Endothelial cell of umbilical vein (primary cell): ENCODE measurements around the gene PI4K2B. TPM values are rescaled to one million over a fixed set of nuclear protein-coding genes. Genes with fewer than 3 reads are reported as not detected.

Experiments used
- BruUV-seq: library from RNA; stranded (reverse); fragments of 400-500 nt; replicated peaks from 2 replicates; lab custom pipeline; 2021; lab: Mats Ljungman, UMichigan
- CTCF ChIA-PET: fragments of 300-600, 350-600 bp; sonication (Branson Sonifier 250); formaldehyde crosslinking; loops from one replicate; lab custom pipeline; 2021; ENCODE audit warnings: antibody characterized with exemption, inconsistent platforms; lab: Charles Lee
- POLR2A ChIA-PET: fragments of 300-600, 350-600 bp; sonication (Branson Sonifier 250); formaldehyde crosslinking; loops from one replicate; lab custom pipeline; 2021; ENCODE audit warnings: antibody characterized with exemption, inconsistent platforms; lab: Charles Lee
- DNase-seq: peaks from one replicate; pipeline ENCODE4 v3.0.0-alpha.2; 2011; ENCODE audit warnings: low read depth, low spot score
- FAIRE-seq: peaks from 2 replicates; lab custom pipeline; 2011; peaks lifted over from hg19 to GRCh38; lab: Jason Lieb, UNC
- H2AFZ ChIP-seq: 2 replicates; pipeline ENCODE4 v1.6.0; 2012; ENCODE audit warnings: low read depth, low read length, control low read depth, inconsistent platforms
- H3K27ac ChIP-seq: 2 replicates; pipeline ENCODE4 v1.5.1; 2011; ENCODE audit warnings: low read depth, mild to moderate bottlenecking, control low read depth, low read length, moderate library complexity; ENCODE audit not compliant: insufficient read depth
- H3K27me3 ChIP-seq, 2 experiments: 2 replicates each; pipeline versions ENCODE4 v1.6.0 to v1.6.1; 2011; ENCODE audit warnings: low read length in 2 of 2, mixed read lengths in 1 of 2; ENCODE audit not compliant: control insufficient read depth in 2 of 2, insufficient read depth in 2 of 2
- H3K36me3 ChIP-seq, 2 experiments: 2 replicates in 1 of 2; 3 replicates in 1 of 2; pipeline ENCODE4 v1.5.1; 2011; ENCODE audit warnings: low read length in 2 of 2, mild to moderate bottlenecking in 1 of 2, moderate library complexity in 1 of 2; ENCODE audit not compliant: control insufficient read depth in 2 of 2, insufficient read depth in 2 of 2; ENCODE audit errors: extremely low read depth in 1 of 2
- H3K4me1 ChIP-seq: 3 replicates; pipeline ENCODE4 v1.5.1; 2011; ENCODE audit warnings: mild to moderate bottlenecking, low read length; ENCODE audit not compliant: control insufficient read depth, insufficient read depth; ENCODE audit errors: extremely low read depth
- H3K4me2 ChIP-seq: 2 replicates; pipeline ENCODE4 v1.6.1; 2011; ENCODE audit warnings: low read length, control low read depth, mixed read lengths; ENCODE audit not compliant: insufficient read depth
- H3K4me3 ChIP-seq, 3 experiments: fragments of 200-600 bp in 1 of 3; sonication (generic), shearing (Covaris generic) in 1 of 3; replicated peaks in 1 of 3; 2 replicates each; pipeline ENCODE4 v1.5.1; 2011 to 2016; ENCODE audit warnings: control low read depth in 3 of 3, low read length in 3 of 3, mild to moderate bottlenecking in 2 of 3, inconsistent platforms in 1 of 3, low read depth in 1 of 3, moderate library complexity in 1 of 3; ENCODE audit not compliant: insufficient read depth in 1 of 3
- H3K79me2 ChIP-seq: 2 replicates; pipeline ENCODE4 v1.6.0; 2012; ENCODE audit warnings: low read length, inconsistent platforms; ENCODE audit not compliant: control insufficient read depth, insufficient read depth
- H3K9ac ChIP-seq: replicated peaks from 2 replicates; pipeline ENCODE3; 2011; ENCODE audit warnings: low read length, control low read depth; ENCODE audit not compliant: insufficient read depth; ENCODE audit errors: extremely low read depth
- H3K9me1 ChIP-seq: replicated peaks from 3 replicates; pipeline ENCODE4 v1.6.0; 2011; ENCODE audit warnings: mild to moderate bottlenecking, low read length; ENCODE audit not compliant: control insufficient read depth, insufficient read depth; ENCODE audit errors: extremely low read depth
- H3K9me3 ChIP-seq: replicated peaks from 2 replicates; pipeline ENCODE4 v1.5.1; 2012; ENCODE audit warnings: low read length, inconsistent platforms; ENCODE audit not compliant: control insufficient read depth, insufficient read depth
- H4K20me1 ChIP-seq: replicated peaks from 2 replicates; pipeline ENCODE3; 2011; ENCODE audit warnings: mild to moderate bottlenecking, low read length; ENCODE audit not compliant: control insufficient read depth, insufficient read depth; ENCODE audit errors: extremely low read depth
- EZH2 ChIP-seq: IDR thresholded peaks from 2 replicates; pipeline ENCODE4 v1.6.1; 2012; ENCODE audit warnings: borderline replicate concordance, low read depth, mild to moderate bottlenecking, moderate library complexity, low read length, inconsistent platforms; ENCODE audit not compliant: severe bottlenecking
- FOS ChIP-seq: IDR thresholded peaks from 2 replicates; pipeline ENCODE4 v1.6.1; 2011; ENCODE audit warnings: mild to moderate bottlenecking, low read length, moderate library complexity, borderline replicate concordance; ENCODE audit not compliant: insufficient read depth
- GATA2 ChIP-seq: IDR thresholded peaks from 2 replicates; pipeline ENCODE4 v1.7.0; 2011; ENCODE audit warnings: low read depth, mild to moderate bottlenecking, moderate library complexity, mixed read lengths, low read length; ENCODE audit not compliant: insufficient read length, insufficient read depth
- JUN ChIP-seq: IDR thresholded peaks from 2 replicates; pipeline ENCODE4 v1.6.1; 2011; ENCODE audit warnings: borderline replicate concordance, low read depth; ENCODE audit not compliant: insufficient read length, insufficient read depth
- MAX ChIP-seq: IDR thresholded peaks from 2 replicates; pipeline ENCODE4 v1.6.1; 2011; ENCODE audit not compliant: insufficient read depth, insufficient read length
- MYC ChIP-seq: IDR thresholded peaks from one replicate; pipeline ENCODE4 v1.6.1; 2011; ENCODE audit warnings: mild to moderate bottlenecking, low read depth, low read length
- POLR2A ChIP-seq: IDR thresholded peaks from 2 replicates; pipeline ENCODE4 v1.6.1; 2012; ENCODE audit warnings: low read depth, mild to moderate bottlenecking, control low read depth, low read length
- POLR2AphosphoS5 ChIP-seq: IDR thresholded peaks from 2 replicates; pipeline ENCODE4 v1.6.1; 2012; ENCODE audit warnings: low read depth, mild to moderate bottlenecking, control low read depth, low read length, moderate library complexity; ENCODE audit not compliant: insufficient read depth
- dilution Hi-C: fragments of 300-500 bp; cut with MboI; formaldehyde crosslinking; loops from one replicate; pipeline ENCODE4 v1.15.0; 2019; ENCODE audit warnings: low sequenced_read_pairs; ENCODE audit not compliant: extremely low pct_ligation_motif_present
- intact Hi-C: fragments of 100-400 bp; cut with micrococcal nuclease; formaldehyde crosslinking; loops from one replicate; pipeline ENCODE4 v1.10.0; 2022
- polyA plus RNA-seq, 4 experiments: library from polyadenylated mRNA; depleted of rRNA in 3 of 4; stranded (reverse) in 3 of 4; unstranded in 1 of 4; fragments of >200 nt; gene quantifications; 2 replicates each; pipeline versions ENCODE4 v1.2.1 to v1.2.3, GENCODE V29; 2011 to 2012; ENCODE audit warnings: missing spikeins in 1 of 4
- total RNA-seq: library from RNA; stranded (reverse); gene quantifications from 2 replicates; pipeline ENCODE4 v1.2.3, GENCODE V29; 2021
- TF ChIP-seq, protein P1 (sequence below), 2 donors: IDR thresholded peaks; 1 replicate in 1 of 2; 2 replicates in 1 of 2; pipeline ENCODE4 v1.5.1; 2011; ENCODE audit warnings: low read length in 2 of 2, mild to moderate bottlenecking in 2 of 2, moderate library complexity in 2 of 2, control low read depth in 1 of 2, inconsistent platforms in 1 of 2, low read depth in 1 of 2; ENCODE audit not compliant: insufficient read depth in 1 of 2; ENCODE audit errors: extremely low read depth in 1 of 2

Gene PI4K2B
- total and polyA plus RNA-seq, 2 donors (not counting 3 experiments of a cell fraction or from before 2014, with no cell fraction given) = 3.5 to 19.3 TPM

DNA sequence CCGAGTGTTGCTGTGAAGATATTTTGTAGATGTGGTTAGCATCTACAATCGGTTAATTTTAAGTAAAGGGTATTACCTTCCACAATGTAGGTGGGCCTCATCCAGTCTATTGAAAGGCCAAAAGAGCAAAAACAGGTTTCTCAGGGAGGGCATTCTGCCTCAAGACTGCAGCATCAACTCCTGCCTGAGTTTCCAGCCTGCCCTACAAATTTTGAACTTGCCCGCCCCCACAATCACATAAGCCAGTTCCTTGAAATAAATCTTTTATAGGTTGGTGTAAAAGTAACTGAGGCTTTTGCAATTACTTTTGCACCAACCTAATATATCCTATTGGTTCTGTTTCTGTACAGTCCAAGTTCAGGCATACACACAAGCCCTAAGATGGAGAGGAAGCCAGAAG is 22.1 kb upstream of the PI4K2B start:
- H3K27me3 ChIP-seq = peaks cover 3 to 12% of the 10 kb centered on the region in 2 experiments
- no peak overlapping the region for H2AFZ ChIP-seq
- no peaks in the 10 kb centered on the region for H3K9me1 ChIP-seq
- intact Hi-C loops = no loop called here
- no peak overlapping the region for H3K4me3 ChIP-seq
- H3K79me2 ChIP-seq = no peaks in the 10 kb centered on the region
- no peaks in the 10 kb centered on the region for H3K9me3 ChIP-seq
- DNase-seq (no peak), FAIRE-seq (no peak)
- H3K4me2 ChIP-seq = no peak overlapping the region
- no TSS peak for BruUV-seq
- no peak overlapping the region for H3K9ac ChIP-seq
- no peaks in the 10 kb centered on the region for H3K36me3 ChIP-seq
- TF ChIP-seq POLR2AphosphoS5 = no peak
- POLR2A ChIA-PET = no interaction called here
- H4K20me1 ChIP-seq = no peaks in the 10 kb centered on the region
- dilution Hi-C loops = no loop called here
- CTCF ChIA-PET = interaction anchor here (1.1 kb wide), 1 partner anchor 155 kb away, joined by 3 read pairs; no protein-coding TSS in a partner anchor
- H3K4me1 ChIP-seq = no peaks in the 10 kb centered on the region
- H3K27ac ChIP-seq = no peak overlapping the region

DNA sequence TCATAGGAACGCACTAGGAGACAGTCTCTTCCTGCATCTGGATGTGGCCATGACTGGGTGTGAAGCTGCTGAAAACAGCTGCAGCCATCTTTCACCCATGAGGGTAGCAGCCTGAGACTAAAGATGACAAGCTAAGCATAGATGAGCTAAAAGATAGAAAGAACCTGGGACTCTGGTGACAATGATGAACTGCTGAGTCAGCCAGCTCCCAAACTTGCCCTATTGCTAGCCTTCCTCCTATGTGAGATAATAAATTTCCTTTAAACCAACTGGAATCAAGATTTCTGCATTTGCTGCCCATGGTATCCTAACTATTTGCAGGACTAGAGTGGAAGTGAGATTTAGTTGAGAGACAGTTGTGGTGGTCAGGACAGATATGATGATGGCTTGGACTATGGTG is 21.0 kb upstream of the PI4K2B start:
- no TSS peak for BruUV-seq
- H3K79me2 ChIP-seq = no peaks in the 10 kb centered on the region
- no peak overlapping the region for H2AFZ ChIP-seq
- H3K9ac ChIP-seq = no peak overlapping the region
- POLR2A ChIA-PET = no interaction called here
- H3K36me3 ChIP-seq = no peaks in the 10 kb centered on the region
- H3K27ac ChIP-seq = no peak overlapping the region
- CTCF ChIA-PET = interaction anchor here (1.2 kb wide), 1 partner anchor 23 kb away, joined by 4 read pairs; no protein-coding TSS in a partner anchor
- intact Hi-C loops = no loop called here
- no peak overlapping the region for H3K4me2 ChIP-seq
- H3K9me1 ChIP-seq = no peaks in the 10 kb centered on the region
- no peaks in the 10 kb centered on the region for H3K4me1 ChIP-seq
- TF ChIP-seq GATA2 (no peak), MYC (no peak), EZH2 (no peak), JUN (no peak), FOS (no peak), MAX (no peak), POLR2A (no peak), POLR2AphosphoS5 (no peak)
- TF ChIP-seq, protein P1, sequence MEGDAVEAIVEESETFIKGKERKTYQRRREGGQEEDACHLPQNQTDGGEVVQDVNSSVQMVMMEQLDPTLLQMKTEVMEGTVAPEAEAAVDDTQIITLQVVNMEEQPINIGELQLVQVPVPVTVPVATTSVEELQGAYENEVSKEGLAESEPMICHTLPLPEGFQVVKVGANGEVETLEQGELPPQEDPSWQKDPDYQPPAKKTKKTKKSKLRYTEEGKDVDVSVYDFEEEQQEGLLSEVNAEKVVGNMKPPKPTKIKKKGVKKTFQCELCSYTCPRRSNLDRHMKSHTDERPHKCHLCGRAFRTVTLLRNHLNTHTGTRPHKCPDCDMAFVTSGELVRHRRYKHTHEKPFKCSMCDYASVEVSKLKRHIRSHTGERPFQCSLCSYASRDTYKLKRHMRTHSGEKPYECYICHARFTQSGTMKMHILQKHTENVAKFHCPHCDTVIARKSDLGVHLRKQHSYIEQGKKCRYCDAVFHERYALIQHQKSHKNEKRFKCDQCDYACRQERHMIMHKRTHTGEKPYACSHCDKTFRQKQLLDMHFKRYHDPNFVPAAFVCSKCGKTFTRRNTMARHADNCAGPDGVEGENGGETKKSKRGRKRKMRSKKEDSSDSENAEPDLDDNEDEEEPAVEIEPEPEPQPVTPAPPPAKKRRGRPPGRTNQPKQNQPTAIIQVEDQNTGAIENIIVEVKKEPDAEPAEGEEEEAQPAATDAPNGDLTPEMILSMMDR (IDR thresholded peaks at IDR 0.05; ENCODE audit: extremely low read depth in 1 of 2, insufficient read depth in 1 of 2, low read depth in 1 of 2, low read length in 2 of 2) = no peak
- no peaks in the 10 kb centered on the region for H3K9me3 ChIP-seq
- H3K27me3 ChIP-seq = peaks cover 3 to 7% of the 10 kb centered on the region in 2 experiments
- H3K4me3 ChIP-seq = no peak overlapping the region
- DNase-seq (no peak), FAIRE-seq (no peak)
- dilution Hi-C loops = no loop called here
- no peaks in the 10 kb centered on the region for H4K20me1 ChIP-seq
